Parathyroid adenoma (tissue), 2 donors: ENCODE data around the gene MTFP1.

ENCODE experiments used
- H2AFZ ChIP-seq: fragments of 300-600 bp; sonication (generic); one replicate; pipeline ENCODE4 v1.7.0; 2017; ENCODE audit warnings: antibody characterized with exemption, mild to moderate bottlenecking
- H3K27ac ChIP-seq: fragments of 300-600 bp; sonication (generic); one replicate; pipeline ENCODE4 v1.7.0; 2017
- H3K27me3 ChIP-seq: fragments of 300-600 bp; sonication (generic); one replicate; pipeline ENCODE4 v1.7.0; 2017; ENCODE audit warnings: low read length; ENCODE audit not compliant: control insufficient read depth, insufficient read depth
- H3K36me3 ChIP-seq: fragments of 300-600 bp; sonication (generic); one replicate; pipeline ENCODE4 v1.7.0; 2017; ENCODE audit warnings: low read length; ENCODE audit not compliant: control insufficient read depth, insufficient read depth
- H3K4me1 ChIP-seq: fragments of 300-600 bp; sonication (generic); one replicate; pipeline ENCODE4 v1.7.0; 2017; ENCODE audit warnings: control low read depth
- H3K4me2 ChIP-seq: fragments of 300-600 bp; sonication (generic); one replicate; pipeline ENCODE4 v1.7.0; 2017; ENCODE audit warnings: low read length
- H3K4me3 ChIP-seq: fragments of 300-600 bp; sonication (generic); one replicate; pipeline ENCODE4 v1.7.0; 2017; ENCODE audit warnings: low read depth, low read length
- H3K79me2 ChIP-seq: fragments of 300-600 bp; sonication (generic); one replicate; pipeline ENCODE4 v1.7.0; 2017; ENCODE audit warnings: control low read depth
- H3K9ac ChIP-seq: fragments of 300-600 bp; sonication (generic); one replicate; pipeline ENCODE4 v1.7.0; 2017; ENCODE audit warnings: mild to moderate bottlenecking
- H3K9me3 ChIP-seq: fragments of 300-600 bp; sonication (generic); one replicate; pipeline ENCODE4 v1.7.0; 2017; ENCODE audit warnings: low read length; ENCODE audit not compliant: control insufficient read depth
- TF ChIP-seq, protein P1 (sequence below): fragments of 300-600 bp; sonication (generic); IDR thresholded peaks from one replicate; pipeline ENCODE4 v1.7.0; 2017; ENCODE audit warnings: antibody characterized with exemption, mild to moderate bottlenecking
- donor health status: primary hyperparathyroidism.

MTFP1 gene

DNA sequence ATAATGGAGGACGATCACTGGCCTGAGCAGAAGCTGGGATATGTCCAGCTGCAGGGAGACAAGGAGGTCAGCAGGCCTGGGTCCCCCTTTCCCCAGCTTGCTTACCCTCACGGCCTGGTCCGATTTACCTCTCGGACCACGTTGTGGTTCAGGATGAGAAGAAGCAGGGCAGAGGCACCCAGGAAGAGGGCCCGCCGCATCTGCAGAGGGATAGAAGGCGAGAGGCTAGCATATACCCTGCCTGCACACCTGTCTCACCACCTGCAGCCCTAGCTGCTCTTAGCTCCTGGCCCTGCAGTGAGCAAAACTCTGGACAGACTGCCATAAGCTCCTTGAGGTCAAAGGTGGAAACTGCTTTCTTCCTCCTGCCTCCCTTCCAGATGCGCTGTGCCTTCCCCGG lies 39.6 kb upstream of the MTFP1 start:
- Histone ChIP-seq H3K27ac (no peak overlapping the region), H3K79me2 (no peaks in the 10 kb centered on the region), H2AFZ (no peak overlapping the region), H3K9me3 (no peaks in the 10 kb centered on the region), H3K4me3 (no peak overlapping the region), H3K4me1 (peaks cover 2% of the 10 kb centered on the region), H3K4me2 (no peak overlapping the region), H3K27me3 (no peaks in the 10 kb centered on the region), H3K36me3 (no peaks in the 10 kb centered on the region), H3K9ac (no peak overlapping the region)
- TF ChIP-seq, protein P1, sequence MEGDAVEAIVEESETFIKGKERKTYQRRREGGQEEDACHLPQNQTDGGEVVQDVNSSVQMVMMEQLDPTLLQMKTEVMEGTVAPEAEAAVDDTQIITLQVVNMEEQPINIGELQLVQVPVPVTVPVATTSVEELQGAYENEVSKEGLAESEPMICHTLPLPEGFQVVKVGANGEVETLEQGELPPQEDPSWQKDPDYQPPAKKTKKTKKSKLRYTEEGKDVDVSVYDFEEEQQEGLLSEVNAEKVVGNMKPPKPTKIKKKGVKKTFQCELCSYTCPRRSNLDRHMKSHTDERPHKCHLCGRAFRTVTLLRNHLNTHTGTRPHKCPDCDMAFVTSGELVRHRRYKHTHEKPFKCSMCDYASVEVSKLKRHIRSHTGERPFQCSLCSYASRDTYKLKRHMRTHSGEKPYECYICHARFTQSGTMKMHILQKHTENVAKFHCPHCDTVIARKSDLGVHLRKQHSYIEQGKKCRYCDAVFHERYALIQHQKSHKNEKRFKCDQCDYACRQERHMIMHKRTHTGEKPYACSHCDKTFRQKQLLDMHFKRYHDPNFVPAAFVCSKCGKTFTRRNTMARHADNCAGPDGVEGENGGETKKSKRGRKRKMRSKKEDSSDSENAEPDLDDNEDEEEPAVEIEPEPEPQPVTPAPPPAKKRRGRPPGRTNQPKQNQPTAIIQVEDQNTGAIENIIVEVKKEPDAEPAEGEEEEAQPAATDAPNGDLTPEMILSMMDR: no peak

DNA sequence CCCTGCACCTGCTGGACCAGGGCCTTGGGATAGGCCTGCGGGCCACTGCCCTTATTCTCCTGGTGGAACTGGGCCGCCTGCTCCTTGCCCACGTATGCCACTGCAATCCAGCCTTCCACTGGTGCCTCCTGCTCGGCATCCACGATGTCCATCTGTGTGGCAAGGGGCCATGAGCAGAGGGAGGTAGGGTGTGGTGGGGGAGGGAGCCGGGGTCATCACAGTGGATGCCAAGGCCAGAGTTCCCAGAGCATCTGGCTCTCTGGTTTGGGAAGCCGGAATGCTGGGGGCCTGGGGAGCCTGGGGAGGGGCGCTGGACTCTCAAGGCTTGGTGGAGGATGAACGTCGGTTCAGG lies 39.0 kb upstream of the MTFP1 start:
- TF ChIP-seq, protein P1: no peak
- Histone ChIP-seq H2AFZ (peak overlapping the region; percentile 45), H3K79me2 (no peaks in the 10 kb centered on the region), H3K36me3 (no peaks in the 10 kb centered on the region), H3K27ac (no peak overlapping the region), H3K4me1 (peaks cover 5% of the 10 kb centered on the region), H3K27me3 (no peaks in the 10 kb centered on the region), H3K9me3 (no peaks in the 10 kb centered on the region), H3K9ac (no peak overlapping the region), H3K4me3 (peak overlapping the region; percentile 59), H3K4me2 (peak overlapping the region; percentile 94)

DNA sequence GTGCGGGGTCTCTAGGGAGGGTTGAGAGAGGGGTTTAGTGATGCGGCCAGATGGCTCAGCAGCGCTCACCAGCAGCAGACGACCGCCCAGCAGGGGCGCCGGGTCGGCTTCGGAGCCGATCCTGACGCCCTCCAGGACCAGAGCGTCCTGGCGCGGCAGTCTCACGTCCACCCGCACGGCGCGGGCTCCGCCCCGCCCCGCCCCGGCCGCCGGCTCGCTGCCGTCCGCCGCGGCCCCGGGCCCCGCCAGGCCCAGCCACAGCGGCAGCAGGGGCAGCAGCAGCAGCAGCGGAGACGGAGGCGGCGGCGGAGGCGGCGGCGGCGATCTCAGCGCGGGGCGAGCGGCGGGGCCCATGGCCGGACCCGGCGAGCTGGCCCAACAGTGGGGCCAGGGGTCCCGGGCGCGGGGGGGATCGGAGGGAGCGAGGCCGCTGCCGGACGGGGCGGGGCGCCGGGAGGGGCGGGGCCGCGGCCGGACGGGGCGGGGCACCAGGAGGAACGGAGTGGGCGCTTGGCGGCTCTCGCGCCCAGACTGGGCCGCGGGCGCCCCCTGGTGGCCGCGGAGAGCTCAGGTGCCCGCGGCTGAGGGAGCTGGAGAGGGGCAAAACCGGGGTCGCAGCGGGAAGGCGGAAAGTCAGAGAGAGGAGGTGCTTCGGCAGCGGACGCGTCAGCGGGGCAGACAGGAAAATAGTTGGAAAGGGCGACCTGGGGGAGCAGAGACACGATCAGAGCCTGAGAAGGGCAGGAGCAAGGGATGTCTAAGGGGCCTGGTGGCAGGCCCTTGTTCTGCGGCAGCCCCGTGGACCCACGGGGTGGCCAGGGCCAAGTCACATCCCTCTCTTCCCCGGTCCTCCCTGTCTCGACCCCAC lies 38.4 kb upstream of the MTFP1 start, which contains the start of gene RNF215:
RNF215 (minus strand) TSS at position 452 of the 868 bp plus-strand sequence; CDS start at position 354, 98 bp downstream.
- Histone ChIP-seq H3K27me3 (no peaks in the 10 kb centered on the region), H3K4me2 (peak within 1 kb of the TSS; percentile 94), H3K36me3 (no peaks in the 10 kb centered on the region), H3K4me1 (peaks cover 5% of the 10 kb centered on the region), H3K27ac (no peak within 1 kb of the TSS), H3K4me3 (peak within 1 kb of the TSS; percentile 59), H3K9ac (no peak within 1 kb of the TSS), H3K9me3 (no peaks in the 10 kb centered on the region), H2AFZ (peak within 1 kb of the TSS; percentile 80), H3K79me2 (no peaks in the 10 kb centered on the region)
- TF ChIP-seq, protein P1: peak; percentile 81

DNA sequence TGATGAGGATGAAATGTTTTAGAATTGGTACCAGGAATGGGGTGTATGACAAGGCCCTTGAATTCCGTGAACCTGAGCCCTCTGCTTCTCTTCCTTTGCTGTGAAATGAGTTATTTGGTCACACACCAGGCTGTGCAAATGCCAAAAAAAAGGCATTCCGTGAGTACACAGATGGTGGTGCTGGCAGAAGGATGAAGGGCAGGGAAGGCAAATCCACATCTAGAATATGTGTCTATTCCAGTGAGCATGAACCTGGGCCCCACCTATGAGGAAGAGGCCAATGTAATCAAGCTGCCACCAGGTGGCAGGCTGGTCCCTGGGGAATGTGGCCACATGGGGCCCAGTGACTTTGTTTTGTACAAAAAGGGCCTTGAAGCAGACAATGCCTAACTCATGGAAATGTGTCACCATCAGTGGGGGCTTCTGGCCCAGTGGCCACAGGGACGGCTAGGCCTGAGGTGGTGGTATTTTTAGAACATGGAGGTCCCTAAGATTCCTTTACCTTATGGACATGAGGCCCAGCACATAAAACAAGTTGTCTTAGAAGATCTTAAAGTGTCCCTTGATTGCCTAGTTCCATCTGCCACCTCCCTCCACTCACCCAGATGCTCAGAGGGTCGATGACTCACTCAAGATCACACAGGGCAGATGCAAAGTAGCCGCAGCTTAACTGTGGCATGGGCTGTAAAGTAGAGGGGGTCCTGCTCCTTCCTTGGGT lies 34.4 kb upstream of the MTFP1 start:
- Histone ChIP-seq H3K9ac (no peak overlapping the region), H3K4me2 (no peak overlapping the region), H3K27me3 (no peaks in the 10 kb centered on the region), H2AFZ (peak overlapping the region; percentile 72), H3K4me1 (peaks cover 5% of the 10 kb centered on the region), H3K27ac (peak overlapping the region; percentile 11), H3K4me3 (no peak overlapping the region), H3K36me3 (no peaks in the 10 kb centered on the region), H3K9me3 (no peaks in the 10 kb centered on the region), H3K79me2 (peaks cover 2% of the 10 kb centered on the region)
- TF ChIP-seq, protein P1: peak; percentile 69
